ENCODE data around the gene TTLL13.
A peak's percentile ranks its signal among the peaks of the same experiment; 100 is the strongest.

The TTLL13 gene, protein sequence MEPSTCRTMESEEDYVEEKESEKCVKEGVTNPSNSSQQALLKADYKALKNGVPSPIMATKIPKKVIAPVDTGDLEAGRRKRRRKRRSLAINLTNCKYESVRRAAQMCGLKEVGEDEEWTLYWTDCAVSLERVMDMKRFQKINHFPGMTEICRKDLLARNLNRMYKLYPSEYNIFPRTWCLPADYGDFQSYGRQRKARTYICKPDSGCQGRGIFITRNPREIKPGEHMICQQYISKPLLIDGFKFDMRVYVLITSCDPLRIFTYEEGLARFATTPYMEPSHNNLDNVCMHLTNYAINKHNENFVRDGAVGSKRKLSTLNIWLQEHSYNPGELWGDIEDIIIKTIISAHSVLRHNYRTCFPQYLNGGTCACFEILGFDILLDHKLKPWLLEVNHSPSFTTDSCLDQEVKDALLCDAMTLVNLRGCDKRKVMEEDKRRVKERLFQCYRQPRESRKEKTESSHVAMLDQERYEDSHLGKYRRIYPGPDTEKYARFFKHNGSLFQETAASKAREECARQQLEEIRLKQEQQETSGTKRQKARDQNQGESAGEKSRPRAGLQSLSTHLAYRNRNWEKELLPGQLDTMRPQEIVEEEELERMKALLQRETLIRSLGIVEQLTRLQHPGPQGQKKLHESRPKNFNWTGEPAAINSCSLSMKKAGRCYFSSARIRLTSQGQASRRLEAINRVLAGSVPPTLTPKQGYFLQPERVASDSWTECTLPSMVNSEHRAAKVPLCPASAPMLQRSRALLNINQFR

DNA sequence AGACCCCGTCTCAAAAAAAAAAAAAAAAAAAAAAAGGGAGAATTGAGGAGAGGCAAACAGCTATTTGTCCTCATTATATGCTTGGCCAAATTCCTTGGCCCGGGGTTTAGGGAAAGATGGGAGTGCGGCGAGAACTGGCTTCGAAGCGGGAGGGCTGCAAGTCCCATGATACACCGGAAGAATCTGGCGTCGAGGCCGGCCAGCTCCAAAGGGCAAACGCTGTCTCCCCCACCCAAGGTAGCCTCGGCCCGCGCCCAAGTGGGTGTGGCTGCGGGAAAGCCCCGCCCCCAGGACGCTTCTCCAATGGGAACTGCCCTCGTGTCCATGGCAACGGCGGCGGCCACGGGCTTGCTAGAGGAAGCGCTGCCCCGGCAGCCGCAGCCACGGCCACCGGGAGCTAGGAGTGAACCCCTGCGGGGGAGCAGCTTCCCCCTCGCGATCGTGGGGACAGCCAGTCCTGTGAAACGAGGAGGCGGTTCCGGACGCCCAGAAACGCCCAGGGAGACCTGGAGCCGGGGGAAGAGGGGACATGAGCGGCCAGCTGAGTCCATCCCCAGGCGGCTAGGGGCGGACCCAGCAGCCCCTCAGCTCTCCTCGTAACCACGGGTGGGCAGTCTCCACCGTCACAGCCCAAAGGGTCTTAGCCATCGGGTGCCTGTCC is at the start of gene TTLL13:
Gene TTLL13 (plus strand): TSS at position 354 of the 661 bp plus-strand sequence. CDS start 1,075 bp downstream, outside the sequence.
- DNase-seq: peak; percentile 71 to 78

DNA sequence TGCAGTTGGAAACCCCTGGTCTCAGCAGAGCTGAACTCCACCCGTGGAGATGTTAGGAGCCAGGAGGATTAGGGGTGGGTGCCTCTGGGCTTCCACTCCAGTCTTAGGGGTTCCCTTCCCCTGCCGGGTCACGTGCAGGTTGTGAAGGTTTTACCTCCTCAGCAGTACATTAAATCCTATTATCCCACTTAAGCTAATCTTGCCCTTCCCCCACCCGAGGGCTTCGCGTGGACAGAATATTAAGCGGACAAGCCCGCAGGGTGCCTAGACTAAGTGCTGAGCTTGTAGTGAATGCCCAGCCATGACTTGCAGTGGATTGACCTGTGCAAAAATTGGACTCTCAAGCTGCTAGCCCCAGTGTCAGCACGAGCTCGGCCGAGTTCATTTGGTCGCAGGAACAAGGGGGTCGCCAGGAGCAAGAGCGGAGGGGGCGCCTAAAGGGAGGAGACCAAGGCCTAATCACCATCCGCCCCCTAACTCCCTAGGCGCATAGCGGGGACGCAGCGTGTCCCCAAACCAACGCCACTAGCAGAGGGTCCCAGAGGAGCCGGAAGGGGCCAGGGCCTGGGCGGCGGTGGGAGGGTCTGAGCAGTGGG is 48.7 kb upstream of the TTLL13 start:
- DNase-seq: no peak

DNA sequence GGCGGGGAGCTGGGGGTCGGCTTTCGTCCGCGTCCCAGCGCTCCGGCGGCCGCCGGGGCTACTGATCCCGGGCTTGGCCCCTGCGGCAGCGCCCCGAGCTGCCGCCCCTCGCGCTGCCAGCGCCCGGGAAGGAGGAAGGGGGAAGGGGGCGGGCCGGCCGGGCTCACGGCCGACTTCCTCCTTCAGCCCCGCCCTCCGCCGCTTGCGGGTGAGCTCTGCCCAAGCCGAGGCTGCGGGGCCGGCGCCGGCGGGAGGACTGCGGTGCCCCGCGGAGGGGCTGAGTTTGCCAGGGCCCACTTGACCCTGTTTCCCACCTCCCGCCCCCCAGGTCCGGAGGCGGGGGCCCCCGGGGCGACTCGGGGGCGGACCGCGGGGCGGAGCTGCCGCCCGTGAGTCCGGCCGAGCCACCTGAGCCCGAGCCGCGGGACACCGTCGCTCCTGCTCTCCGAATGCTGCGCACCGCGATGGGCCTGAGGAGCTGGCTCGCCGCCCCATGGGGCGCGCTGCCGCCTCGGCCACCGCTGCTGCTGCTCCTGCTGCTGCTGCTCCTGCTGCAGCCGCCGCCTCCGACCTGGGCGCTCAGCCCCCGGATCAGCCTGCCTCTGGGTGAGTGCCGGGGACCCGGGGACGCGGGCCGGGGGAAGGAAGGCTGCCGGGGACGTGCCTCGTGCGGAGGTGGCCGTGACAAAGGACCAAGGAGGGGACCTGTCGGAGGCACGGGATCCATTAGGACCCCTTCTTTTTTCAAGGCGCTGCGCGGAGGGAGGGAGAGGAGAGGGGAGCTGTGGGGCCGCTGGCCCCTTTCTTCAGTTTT is 48.0 kb upstream of the TTLL13 start, which contains the start of gene SEMA4B:
Gene SEMA4B (plus strand): TSS at position 201 of the 814 bp plus-strand sequence. CDS start 249 bp downstream, at position 450.
- DNase-seq: peak; percentile 56 to 72

DNA sequence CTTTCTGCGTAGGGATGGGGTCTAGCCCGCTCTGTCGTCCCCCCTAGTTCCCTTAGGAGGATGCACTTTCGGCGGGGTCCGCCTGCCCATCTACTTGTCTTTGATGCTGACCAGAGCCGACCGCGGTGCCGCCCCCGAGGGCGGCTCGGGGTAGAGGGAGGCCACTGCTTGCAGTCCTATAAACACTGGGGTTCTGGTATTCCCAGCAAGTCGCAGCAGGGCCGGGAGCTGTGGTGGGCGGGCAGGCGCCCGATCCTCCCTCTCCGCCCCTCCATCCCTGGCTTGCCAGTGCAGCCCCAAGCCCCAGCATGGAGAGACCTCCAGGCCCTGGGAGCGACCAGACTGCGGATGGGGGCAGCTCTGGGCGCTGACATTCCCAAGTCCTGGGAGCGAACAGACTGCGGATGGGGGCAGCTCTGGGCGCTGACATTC is 47.4 kb upstream of the TTLL13 start:
- DNase-seq: no peak

DNA sequence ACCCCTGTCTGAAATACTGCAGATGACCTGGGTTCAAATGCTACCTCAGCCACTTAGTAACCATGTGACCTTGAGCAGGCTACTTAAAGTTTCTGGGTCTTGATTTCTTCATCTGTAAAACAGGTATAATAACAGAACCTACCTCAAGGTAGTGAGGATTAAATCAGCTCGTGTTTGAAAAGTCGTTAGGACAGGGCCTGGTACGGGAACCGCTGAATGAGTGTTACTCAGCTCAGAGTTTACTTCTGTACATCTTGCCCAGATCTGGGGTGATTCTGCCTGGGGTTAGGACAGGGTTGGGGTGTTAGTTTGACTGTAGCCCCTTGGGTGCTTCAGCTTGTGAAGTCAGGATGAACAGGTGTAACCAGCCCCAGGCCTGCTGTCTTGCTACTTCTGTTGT is 46.4 kb upstream of the TTLL13 start:
- DNase-seq: no peak

DNA sequence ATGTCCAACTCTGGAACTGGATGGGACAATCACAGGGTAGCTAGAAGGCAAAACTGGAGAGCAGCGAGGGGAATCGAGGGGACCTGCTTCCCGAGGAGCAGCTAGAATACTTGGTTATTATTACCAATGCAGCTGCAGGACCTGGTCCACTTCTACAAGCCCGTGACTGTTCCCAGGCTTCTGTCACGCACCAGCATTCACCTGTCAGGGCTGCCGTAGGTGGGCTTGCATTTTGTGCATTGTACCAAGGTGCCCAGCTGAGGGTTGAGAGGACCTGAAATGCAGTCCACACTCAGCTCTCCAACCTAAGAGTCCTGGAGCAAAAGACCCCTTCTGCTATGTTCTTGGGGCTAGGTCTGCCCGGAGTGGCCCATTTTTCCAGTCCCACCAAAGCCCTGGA is 45.9 kb upstream of the TTLL13 start:
- no peak for DNase-seq

DNA sequence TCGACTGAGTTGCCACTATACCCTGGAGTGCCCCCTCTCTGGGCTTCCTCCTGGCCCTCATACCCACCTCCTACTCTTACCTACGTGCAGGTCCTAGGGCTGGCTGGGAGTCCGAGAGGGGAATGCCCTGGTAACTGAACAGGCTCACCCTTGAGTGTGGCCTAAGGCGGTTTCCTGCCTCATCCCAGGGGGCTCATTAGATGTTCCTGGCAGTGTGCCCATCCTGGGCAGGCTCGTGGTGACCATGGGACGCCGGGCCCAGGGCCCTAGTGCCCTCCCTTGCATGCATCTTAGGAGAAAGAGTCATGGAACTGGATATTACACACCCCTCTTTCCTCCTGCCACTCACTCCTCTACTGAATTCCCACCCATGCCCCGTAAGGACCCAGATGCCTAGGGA is 45.4 kb upstream of the TTLL13 start:
- DNase-seq: no peak

DNA sequence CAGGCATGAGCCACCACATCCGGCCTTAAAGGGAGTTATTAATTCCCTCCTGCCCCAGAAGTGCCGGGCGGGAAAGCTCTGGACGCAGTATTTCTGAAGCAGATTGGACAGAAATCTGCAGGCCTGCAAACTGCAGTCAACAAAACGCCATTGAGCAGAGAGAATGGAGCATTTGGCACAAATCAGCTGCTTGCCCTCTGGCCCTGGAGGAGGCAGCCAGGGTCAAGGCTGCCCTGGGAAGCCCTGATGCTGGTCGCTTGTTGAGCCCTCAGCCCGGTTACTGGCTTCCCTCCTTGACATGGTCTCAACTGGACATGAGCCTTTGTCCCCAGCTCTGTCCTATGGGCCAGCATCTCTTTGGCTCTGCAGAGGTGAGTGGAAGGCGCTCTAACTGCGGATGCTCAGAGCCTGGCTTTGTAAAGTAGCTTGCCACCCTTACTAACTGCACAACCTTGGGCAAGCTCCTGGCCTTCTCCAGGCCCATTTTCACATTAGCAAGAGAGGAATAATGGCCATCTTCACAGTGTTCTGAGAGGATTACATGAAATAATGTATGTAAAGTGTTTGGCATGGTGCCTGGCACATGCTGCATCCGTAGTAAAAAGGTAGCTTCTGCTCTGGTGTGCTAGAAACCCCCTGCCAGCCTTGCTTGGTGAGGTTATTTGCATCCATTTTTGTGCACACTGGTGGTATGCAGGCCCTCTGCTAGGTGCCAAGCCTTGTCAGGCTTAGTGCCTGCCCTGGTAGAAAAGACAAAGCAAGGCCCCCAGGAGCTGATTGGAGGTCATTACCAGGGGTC is 44.1 kb upstream of the TTLL13 start:
- no peak for DNase-seq

DNA sequence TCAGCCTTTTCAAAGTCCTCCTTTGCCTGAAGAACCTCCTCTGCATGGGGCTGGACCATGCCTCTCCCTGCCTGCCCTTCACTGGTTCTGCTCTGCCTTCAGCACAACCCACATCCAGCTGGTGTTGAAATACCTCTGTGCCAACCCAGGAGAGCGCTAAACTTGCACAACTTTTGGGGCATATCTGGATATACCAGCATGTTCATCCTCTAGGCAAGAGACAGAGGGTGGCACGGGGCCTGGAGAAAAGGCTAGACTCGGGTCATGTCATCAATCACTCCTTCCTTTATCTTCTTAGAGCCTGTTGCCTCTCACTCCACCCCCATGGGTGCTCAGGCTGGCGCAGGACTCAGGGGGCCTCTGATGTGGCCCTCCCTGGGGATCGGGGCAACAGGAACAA is 43.5 kb upstream of the TTLL13 start:
- DNase-seq: peak; percentile 43 to 76

DNA sequence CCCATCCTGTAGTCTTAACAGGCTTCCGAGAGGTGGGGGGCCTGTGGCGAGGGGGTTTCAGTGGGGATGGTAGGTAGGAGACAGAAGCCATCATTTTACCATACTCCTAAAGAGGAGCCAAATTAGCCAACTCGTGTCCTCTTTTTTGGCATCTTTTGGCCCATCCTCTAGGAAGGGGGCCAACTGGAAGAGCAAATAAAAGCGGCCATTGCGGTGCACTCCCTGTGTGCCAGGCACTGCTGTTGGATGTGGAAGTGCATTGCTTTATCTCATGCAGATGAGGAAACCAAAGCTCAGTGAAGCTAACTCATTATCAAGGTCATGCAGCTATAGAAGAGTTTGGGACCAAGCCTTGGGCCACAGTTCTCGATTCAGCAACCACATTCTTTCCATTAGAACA is 42.1 kb upstream of the TTLL13 start:
- no peak for DNase-seq

DNA sequence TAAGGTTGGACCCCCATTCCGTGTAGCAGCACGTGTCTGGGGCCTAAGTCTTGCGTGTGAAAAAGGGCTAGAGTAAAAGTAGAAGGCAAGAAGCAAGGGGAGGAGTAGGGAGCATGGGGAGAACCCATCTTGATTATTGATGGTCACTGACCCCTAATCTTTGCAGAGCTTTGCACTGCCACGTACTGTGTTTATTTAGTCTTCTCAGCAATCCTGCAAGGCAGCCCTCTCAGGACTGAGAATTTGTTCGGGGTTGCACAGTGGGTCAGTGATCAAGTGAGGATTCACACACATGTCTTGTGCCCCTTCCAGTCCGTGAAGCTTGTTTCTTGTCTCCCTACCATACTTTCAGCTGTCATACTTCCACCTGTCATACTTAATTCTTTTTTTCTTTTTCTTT is 41.0 kb upstream of the TTLL13 start:
- no peak for DNase-seq

DNA sequence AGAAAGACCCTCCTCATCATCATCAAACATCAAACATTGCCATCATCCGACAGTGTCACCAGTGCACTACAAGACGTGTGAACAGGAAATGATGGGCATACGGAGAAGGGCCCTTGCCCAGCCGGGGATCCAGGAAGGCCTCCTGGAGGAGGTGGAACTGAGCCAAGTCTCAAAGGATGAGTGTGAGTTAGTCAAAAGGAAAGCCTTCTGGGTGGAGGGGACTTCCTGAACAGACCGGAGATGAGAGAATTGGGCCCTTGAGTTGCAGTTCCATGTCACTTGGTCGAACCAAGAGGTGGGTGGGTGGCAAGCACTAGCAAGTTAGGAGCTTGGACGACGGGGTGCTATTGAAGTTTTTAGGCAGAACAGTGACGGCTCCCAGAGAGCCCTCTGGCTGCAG is 39.8 kb upstream of the TTLL13 start:
- DNase-seq: no peak

DNA sequence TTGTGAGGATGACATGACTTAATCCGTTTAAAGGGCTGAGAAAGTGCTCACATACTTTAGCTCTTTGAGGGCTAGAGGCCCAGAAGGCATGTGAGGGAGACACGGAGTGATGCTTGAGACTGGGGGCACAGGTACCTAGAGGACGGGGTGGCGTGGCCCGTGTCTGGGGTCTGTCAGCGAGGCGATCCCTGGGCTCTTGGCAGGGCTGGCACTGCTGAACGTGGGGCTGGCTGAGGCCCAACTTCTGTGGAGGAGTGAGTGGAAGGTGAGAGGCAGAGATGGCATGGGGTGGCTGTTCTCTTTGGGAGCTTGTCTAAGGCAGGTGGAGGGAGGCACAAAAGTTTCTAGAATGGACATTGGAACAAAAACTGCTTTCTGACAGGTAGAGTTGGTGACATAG is 38.8 kb upstream of the TTLL13 start:
- DNase-seq: no peak

DNA sequence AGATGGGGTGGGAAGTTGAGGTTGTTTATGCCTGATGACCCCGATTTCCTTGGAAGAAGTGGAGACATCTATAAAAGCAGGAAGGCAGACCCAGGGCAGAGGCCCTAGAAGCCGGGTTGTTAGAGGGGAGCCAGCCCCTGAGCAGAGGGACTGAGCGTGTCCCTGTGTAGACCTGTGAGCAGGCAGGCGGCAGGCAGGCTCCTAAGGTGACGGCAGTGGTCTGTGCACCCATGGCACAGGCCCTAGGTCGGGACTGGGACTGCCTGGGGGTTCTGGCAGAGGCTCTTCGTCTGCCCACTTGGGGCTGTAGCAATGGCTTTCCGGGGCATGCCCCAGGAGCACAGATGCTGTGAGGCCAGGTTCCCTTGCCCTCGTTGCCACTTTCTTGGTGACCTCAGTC is 38.3 kb upstream of the TTLL13 start:
- no peak for DNase-seq

DNA sequence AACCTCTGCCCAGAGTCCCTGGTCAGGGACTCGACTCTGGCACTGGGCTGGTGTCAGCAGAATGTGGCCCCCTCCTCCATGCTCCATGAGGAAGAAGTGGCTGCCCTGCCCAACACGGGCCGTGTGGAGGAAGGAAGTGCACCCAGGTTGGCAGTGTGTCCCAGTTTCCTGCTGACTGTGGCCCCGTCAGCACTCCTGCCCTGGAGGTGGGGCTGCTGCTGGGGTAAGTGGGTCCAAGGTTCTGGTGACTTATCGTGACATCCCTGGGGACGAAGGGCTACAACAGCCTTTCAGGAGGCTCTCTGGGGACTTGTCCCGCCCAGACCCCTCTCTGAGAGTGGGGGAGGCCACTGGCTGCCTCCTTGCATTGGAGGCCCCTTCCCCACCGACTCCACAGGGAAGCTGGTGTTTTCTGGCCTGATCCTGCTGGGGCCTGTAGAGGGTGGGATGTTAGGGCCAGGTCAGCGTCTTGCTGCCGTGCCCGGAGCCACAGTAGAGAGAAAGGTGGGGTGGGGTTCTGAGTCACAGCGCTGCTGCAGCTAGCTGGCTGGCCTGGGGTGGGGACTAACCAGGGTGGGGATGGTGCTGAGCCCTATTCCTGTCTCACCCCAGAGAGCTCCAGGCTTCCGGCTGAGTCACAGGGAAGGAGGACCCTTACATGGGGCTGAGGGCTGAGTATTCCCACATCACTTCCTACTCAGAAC is 37.8 kb upstream of the TTLL13 start:
- DNase-seq: no peak

DNA sequence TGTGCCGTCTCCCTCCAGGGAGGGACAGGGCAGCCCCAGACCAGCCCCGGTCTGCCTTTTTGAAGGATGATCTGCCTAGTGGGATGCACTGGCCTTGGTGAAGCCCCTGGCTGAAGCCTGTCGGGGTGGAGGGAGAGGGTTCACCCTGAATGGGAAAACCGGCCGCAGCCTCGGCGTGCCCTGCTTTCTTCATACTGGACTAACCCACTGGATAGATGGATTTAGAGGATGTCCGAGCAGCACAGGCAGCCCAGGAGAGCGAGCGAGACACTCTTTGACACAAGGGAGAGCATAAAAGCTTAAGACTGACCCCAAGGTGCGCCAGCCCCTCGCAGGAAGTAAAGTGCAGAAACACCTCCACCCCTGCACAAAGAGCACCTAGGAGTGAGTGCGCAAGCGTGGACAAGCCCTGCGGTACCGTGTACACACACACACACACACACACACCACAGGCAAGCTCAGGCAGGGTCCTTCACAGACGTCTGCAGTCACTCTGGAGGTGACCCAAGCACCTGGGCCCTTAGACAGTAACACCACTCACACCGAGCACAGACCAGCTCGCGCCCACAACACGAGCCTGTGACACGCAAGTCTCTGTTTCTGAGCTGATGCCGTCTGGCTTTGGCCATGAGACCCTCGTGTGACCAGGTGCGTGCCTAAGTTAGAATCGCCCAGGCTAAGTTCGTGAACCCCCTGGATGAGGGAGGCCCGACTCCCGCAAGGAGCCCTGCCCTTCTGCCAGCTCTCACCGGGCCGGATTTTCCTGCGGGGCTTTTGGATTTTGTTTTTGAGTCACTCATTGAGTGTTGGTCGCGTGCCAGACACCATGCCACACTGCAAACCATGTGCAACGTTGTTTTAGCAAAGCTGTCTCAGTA is 36.9 kb upstream of the TTLL13 start:
- DNase-seq: no peak

DNA sequence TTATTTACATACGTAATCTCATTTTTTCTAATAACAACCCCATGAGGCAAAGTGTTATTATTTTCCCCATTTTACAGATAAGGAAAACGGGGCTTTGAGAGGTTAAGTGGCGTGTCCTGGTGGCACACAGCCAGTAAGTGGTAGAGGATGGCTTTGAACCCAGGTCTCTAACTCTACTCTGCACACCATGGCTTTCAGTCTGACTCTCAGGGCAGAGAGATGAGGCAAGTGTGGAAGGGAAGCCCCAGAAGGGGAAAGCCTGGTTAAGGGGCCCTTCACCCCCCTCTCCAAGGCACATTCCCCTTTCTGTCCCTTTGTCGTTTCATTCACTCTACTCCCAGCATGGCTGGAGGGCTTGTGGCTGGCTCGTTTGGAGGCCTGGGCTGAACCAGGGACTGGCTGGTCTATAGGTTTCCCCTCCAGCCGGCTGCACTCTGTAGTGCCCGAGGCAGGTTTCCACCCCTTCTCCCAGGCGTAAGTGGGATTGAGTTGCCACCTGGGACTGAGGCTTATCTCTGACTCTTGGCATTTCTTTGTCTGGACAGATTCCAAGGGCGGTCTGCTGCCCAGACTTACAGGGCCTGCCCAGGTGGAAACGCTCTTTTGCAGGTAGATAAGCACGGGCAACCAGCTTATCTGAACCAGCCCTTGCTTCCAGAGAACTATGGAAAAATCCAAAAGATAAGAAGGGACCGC is 36.1 kb upstream of the TTLL13 start:
- DNase-seq: no peak

DNA sequence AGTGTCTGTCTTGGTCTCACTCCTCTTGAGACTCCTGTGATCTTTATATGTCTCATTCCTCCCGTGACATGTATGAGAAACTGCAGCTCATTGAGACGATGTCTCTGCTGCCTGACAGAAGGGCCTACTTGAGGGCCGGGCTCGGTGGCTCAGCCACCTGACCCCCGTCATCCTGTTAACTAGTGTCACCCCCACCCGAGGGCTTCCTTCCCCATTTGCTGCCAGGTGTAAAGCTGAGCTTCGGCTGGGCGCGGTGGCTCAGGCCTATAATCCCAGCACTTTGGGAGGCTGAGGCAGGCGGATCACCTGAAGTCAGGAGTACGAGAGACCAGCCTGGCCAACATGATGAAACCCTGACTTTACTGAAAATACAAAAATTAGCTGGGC is 35.5 kb upstream of the TTLL13 start:
- DNase-seq: no peak
